Left ventricle myocardium inferior (tissue), 1 donor: Measurements from ENCODE around the gene PELI1. TPM values are rescaled to one million over a fixed set of nuclear protein-coding genes. Genes with fewer than 3 reads are reported as not detected.

Source experiments
- DNase-seq: peaks from one replicate; pipeline ENCODE4 v3.0.0-alpha.2; 2020
- H3K27ac ChIP-seq: fragments of 200-600 bp; replicated peaks from 2 replicates; pipeline ENCODE4 v1.8.0; 2021
- H3K27me3 ChIP-seq: fragments of 200-600 bp; 2 replicates; pipeline ENCODE4 v1.8.0; 2021; ENCODE audit warnings: low read depth
- H3K36me3 ChIP-seq: fragments of 200-600 bp; 2 replicates; pipeline ENCODE4 v1.8.0; 2021
- H3K4me1 ChIP-seq: fragments of 200-600 bp; 2 replicates; pipeline ENCODE4 v1.8.0; 2021
- H3K4me3 ChIP-seq: fragments of 200-600 bp; 2 replicates; pipeline ENCODE4 v1.8.0; 2021; ENCODE audit warnings: mild to moderate bottlenecking, moderate library complexity
- H3K9me3 ChIP-seq: fragments of 200-600 bp; replicated peaks from 2 replicates; pipeline ENCODE4 v1.8.0; 2021
- intact Hi-C: fragments of 100-400 bp; cut with micrococcal nuclease; formaldehyde crosslinking; loops from one replicate; pipeline ENCODE4 v1.11.0; 2022
- long read RNA-seq: library from polyadenylated mRNA; unstranded; transcript quantifications from one replicate; pipeline ENCODE4 v2.0.0, GENCODE V29; 2021
- total RNA-seq: library from RNA; stranded (reverse); fragmentation: NEBNext Ultra II Directional; extraction: Animal tissue kit (Norgen Biotek cat#: 25700); gene quantifications from one replicate; pipeline ENCODE4 v1.2.1, GENCODE V29; 2021
- TF ChIP-seq, protein P1 (sequence below): fragments of 200-600 bp; IDR thresholded peaks from 2 replicates; pipeline ENCODE4 v1.8.0; 2021; ENCODE audit warnings: antibody characterized with exemption, mild to moderate bottlenecking, borderline replicate concordance
- donor health status: DM: no; HTN: yes; CAD: no; lungs with severe emphysema.

Gene PELI1
- 6.6 TPM for total RNA-seq
- long read RNA-seq, partial matches to known transcripts: 0 of 4 reads
- long read RNA-seq, other reads (novel, unspliced or antisense): 1 of 4 reads

DNA sequence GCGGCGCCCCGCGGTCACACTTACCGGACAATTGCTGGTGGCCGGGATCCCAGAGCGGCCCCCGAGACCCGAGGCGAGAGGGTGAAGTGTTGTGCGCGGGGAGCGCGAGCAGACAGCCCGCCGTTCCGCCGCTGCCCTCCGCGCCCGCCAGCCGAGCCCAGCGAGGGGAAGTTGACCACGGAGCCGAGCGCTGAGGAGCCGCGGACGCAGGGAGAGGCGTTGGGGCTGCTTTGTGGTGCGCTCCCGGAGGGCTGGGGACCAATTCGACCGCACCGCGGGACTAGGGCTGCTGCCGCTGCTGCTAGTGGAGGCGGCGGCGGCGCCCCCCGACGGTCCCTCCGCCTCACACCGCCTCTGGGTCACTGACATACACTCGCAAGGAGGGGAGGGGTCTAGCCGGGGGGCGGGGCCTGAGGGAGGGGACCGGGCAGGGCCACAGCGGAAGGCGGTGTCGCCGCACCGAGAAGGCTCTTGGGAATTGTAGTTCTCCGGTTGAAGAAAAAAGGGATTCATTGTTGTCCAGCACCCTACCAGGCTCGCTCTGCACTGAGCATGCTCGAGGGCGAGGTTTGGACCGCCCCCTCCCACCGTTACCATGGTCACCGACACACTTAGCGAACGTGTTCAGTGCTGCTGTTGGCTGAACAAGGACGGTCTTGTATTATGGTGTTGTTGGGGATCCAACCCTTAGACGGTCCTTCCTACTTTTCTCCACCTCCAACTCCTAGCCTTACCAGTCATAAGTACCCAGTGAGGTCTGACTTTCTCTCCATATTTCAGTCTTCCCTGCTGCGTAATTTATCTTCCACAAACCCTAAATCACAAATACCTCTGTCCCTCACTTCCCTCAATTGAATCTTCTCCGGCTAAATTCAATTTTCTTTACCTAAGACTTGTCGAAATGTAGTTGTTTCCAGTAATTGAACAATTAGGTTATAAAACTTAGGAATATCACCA lies at the start of gene PELI1:
PELI1 (minus strand) TSS at position 364 of the 957 bp plus-strand sequence. CDS start 36,110 bp downstream, outside the sequence.
- H3K4me1 ChIP-seq: peaks cover 34% of the 10 kb centered on the region

GRCh38 chr2:64193491-64193890 lies 49.3 kb upstream of the PELI1 start:
- peaks cover 3% of the 10 kb centered on the region for H3K4me1 ChIP-seq
- no peak for DNase-seq
- H3K36me3 ChIP-seq: no peaks in the 10 kb centered on the region
- no peaks in the 10 kb centered on the region for H3K27me3 ChIP-seq
- no peaks in the 10 kb centered on the region for H3K9me3 ChIP-seq
- no peak overlapping the region for H3K4me3 ChIP-seq
- TF ChIP-seq, protein P1, sequence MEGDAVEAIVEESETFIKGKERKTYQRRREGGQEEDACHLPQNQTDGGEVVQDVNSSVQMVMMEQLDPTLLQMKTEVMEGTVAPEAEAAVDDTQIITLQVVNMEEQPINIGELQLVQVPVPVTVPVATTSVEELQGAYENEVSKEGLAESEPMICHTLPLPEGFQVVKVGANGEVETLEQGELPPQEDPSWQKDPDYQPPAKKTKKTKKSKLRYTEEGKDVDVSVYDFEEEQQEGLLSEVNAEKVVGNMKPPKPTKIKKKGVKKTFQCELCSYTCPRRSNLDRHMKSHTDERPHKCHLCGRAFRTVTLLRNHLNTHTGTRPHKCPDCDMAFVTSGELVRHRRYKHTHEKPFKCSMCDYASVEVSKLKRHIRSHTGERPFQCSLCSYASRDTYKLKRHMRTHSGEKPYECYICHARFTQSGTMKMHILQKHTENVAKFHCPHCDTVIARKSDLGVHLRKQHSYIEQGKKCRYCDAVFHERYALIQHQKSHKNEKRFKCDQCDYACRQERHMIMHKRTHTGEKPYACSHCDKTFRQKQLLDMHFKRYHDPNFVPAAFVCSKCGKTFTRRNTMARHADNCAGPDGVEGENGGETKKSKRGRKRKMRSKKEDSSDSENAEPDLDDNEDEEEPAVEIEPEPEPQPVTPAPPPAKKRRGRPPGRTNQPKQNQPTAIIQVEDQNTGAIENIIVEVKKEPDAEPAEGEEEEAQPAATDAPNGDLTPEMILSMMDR: no peak
- intact Hi-C loops: no loop called here
- no peak overlapping the region for H3K27ac ChIP-seq

More for the DNA sequence above, at the start of gene PELI1:
- intact Hi-C loops: no loop called here
- Histone ChIP-seq H3K4me3 (peak within 1 kb of the TSS; percentile 97), H3K36me3 (no peaks in the 10 kb centered on the region), H3K27me3 (no peaks in the 10 kb centered on the region), H3K27ac (peak within 1 kb of the TSS; percentile 99), H3K9me3 (no peaks in the 10 kb centered on the region)
- TF ChIP-seq, protein P1: peak; percentile 35
- peak; percentile 94 for DNase-seq

DNA sequence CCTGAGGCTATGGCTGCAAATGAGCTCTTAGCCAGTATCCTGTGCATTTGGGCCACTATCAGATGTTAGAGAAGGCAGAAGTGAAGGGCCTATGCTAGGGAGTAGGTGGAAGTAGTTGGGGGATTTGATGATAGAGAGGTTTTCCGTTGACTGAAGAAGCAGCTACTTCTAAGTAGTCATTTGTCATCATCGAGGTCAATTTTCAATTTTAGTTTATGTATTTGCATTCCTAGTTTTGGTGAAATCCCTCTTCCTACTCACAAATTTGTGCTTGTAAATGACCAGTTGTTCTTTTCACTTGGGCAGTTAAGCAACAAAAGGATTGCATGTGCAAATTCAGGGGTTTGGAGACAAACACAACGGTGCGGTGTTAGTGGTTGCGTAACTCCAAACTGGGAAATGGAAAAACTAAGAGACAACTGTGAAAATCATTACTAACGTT lies 48.5 kb upstream of the PELI1 start:
- H3K27me3 ChIP-seq: no peaks in the 10 kb centered on the region
- H3K9me3 ChIP-seq: no peaks in the 10 kb centered on the region
- intact Hi-C loops: no loop called here
- no peak for DNase-seq
- H3K4me3 ChIP-seq: no peak overlapping the region
- peak overlapping the region; percentile 34 for H3K27ac ChIP-seq
- no peaks in the 10 kb centered on the region for H3K36me3 ChIP-seq
- H3K4me1 ChIP-seq: peaks cover 3% of the 10 kb centered on the region
- TF ChIP-seq, protein P1: no peak

DNA sequence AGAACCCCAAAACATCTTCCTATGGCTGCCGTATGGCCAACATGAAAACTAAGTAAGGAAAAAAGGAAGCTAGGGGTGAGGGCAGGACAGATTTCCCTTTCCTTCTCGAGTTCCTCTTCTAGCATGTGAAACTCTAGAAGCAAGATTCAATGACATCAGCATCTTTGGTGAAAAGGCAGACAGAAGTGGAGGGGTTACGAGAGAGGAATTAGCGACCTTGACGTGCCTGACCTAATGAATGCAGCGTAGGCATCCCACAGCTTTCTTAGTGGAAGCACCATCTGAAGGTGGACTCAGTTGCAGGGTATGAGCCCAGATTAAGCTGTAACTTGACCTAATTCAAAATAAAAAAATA lies 47.9 kb upstream of the PELI1 start:
- no peaks in the 10 kb centered on the region for H3K9me3 ChIP-seq
- TF ChIP-seq, protein P1: no peak
- no peak overlapping the region for H3K4me3 ChIP-seq
- intact Hi-C loops: no loop called here
- no peaks in the 10 kb centered on the region for H3K27me3 ChIP-seq
- peaks cover 3% of the 10 kb centered on the region for H3K4me1 ChIP-seq
- no peak for DNase-seq
- peak overlapping the region; percentile 34 for H3K27ac ChIP-seq
- no peaks in the 10 kb centered on the region for H3K36me3 ChIP-seq

- Histone ChIP-seq H3K4me1 (peaks cover 3% of the 10 kb centered on the region), H3K27me3 (no peaks in the 10 kb centered on the region), H3K27ac (no peak overlapping the region), H3K9me3 (no peaks in the 10 kb centered on the region), H3K4me3 (no peak overlapping the region), H3K36me3 (no peaks in the 10 kb centered on the region)
- intact Hi-C loops: no loop called here
- DNase-seq: no peak
- TF ChIP-seq, protein P1: no peak
Measured at GRCh38 chr2:64189586-64189985, 45.4 kb upstream of the PELI1 start.
